ENCODE data around the gene DCTN3.

DNA sequence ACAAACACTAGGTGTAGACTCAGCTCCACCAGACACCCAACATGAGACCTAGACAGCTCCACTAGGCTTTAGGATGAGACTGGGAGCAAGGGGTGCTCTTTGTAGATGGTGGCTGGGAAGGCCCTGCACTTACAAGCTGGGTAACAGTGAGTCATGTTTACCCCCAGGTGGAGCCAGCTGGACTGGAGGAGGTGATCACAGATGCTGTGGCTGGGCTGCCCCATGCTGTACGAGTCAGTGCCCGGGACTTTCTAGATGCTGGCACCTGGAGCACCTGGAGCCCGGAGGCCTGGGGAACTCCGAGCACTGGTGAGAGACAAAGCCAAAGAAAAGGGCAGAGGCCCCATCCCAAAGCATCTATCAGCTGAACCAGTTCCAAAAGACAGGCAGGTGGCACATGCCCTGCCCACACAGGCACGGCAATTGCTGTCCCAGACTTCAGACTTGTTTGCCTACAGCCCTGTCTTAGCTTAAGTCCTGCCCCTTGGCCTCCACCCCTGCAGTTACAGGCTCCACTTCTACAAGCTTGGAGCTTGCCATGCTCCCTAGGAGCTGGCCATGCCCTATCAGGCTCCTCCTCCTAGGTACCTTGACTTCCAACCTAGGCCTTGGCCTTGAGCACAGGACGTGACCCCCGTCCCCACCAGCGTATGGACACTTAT, 39.4 kb upstream of the DCTN3 start:
- no peak for TF ChIP-seq POLR2A (IDR thresholded peaks at IDR 0.05)
- TF ChIP-seq, protein P1, sequence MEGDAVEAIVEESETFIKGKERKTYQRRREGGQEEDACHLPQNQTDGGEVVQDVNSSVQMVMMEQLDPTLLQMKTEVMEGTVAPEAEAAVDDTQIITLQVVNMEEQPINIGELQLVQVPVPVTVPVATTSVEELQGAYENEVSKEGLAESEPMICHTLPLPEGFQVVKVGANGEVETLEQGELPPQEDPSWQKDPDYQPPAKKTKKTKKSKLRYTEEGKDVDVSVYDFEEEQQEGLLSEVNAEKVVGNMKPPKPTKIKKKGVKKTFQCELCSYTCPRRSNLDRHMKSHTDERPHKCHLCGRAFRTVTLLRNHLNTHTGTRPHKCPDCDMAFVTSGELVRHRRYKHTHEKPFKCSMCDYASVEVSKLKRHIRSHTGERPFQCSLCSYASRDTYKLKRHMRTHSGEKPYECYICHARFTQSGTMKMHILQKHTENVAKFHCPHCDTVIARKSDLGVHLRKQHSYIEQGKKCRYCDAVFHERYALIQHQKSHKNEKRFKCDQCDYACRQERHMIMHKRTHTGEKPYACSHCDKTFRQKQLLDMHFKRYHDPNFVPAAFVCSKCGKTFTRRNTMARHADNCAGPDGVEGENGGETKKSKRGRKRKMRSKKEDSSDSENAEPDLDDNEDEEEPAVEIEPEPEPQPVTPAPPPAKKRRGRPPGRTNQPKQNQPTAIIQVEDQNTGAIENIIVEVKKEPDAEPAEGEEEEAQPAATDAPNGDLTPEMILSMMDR (IDR thresholded peaks at IDR 0.05), result no peak
